Measurements from ENCODE around the gene RAB11A.

RAB11A gene

GRCh38 chr15:65881766-65882434 lies 12.6 kb downstream of the RAB11A start:
- no peak overlapping the region for H4K8ac ChIP-seq (ENCODE audit: low read depth, low read length)
- no peak overlapping the region for H2BK12ac ChIP-seq (ENCODE audit: low read length)
- no peak overlapping the region for H2BK120ac ChIP-seq (ENCODE audit: low read depth, low read length)
- no peak overlapping the region for H2AK5ac ChIP-seq (ENCODE audit: low read depth, low read length)
- no peak overlapping the region for H3K23ac ChIP-seq (ENCODE audit: low read depth, low read length, poor library complexity)
- H3K9me3 ChIP-seq (replicated peaks in 1 of 2; ENCODE audit: control insufficient read depth in 2 of 2, insufficient read depth in 1 of 2, low read depth in 1 of 2, low read length in 2 of 2): no peaks in the 10 kb centered on the region
- DNase-seq (ENCODE audit: low spot score): no peak
- no peak overlapping the region for H4K91ac ChIP-seq (ENCODE audit: low read depth, low read length, poor library complexity)
- no peak overlapping the region for H2AFZ ChIP-seq (ENCODE audit: low read length)
- no peak overlapping the region for H3K4me2 ChIP-seq (ENCODE audit: insufficient read depth, low read length, poor library complexity, severe bottlenecking)
- no peak overlapping the region for H2BK15ac ChIP-seq (ENCODE audit: low read length)
- H3K79me1 ChIP-seq (ENCODE audit: low read depth, low read length): peaks cover 1% of the 10 kb centered on the region
- no peaks in the 10 kb centered on the region for H3K4me1 ChIP-seq (ENCODE audit: control insufficient read depth in 2 of 2, insufficient read depth in 1 of 2, low read depth in 1 of 2, low read length in 2 of 2)
- WGBS, 2 donors (ENCODE audit: extremely low coverage in 2 of 2, insufficient read length in 2 of 2, insufficient replicate concordance in 1 of 2): no CpG with 5 or more reads among the region's 3 CpGs
- peaks cover 9 to 99% of the 10 kb centered on the region in 2 donors for H3K36me3 ChIP-seq (replicated peaks in 1 of 2; ENCODE audit: control insufficient read depth in 2 of 2, insufficient read depth in 2 of 2, low read length in 2 of 2)
- no peaks in the 10 kb centered on the region for H3K27me3 ChIP-seq (ENCODE audit: control insufficient read depth in 3 of 3, insufficient read depth in 3 of 3, low read depth in 1 of 3, low read length in 3 of 3)
- no peak overlapping the region for H3K9ac ChIP-seq (ENCODE audit: low read depth, low read length, poor library complexity)
- no peak overlapping the region for H3K14ac ChIP-seq (ENCODE audit: low read length)
- no peak overlapping the region for H3K27ac ChIP-seq (replicated peaks; ENCODE audit: low read length)
- no peak overlapping the region for H3K4me3 ChIP-seq (ENCODE audit: low read length in 2 of 2)
- no peak overlapping the region for H3K18ac ChIP-seq (ENCODE audit: low read length)
- H2BK5ac ChIP-seq (ENCODE audit: low read length): no peak overlapping the region
- no peak overlapping the region for H3K4ac ChIP-seq (ENCODE audit: low read length)

GRCh38 chr15:65883571-65883970 lies 14.3 kb downstream of the RAB11A start:
- no peak overlapping the region for H2BK12ac ChIP-seq (ENCODE audit: low read length)
- no peak overlapping the region for H4K8ac ChIP-seq (ENCODE audit: low read depth, low read length)
- H3K14ac ChIP-seq (ENCODE audit: low read length): no peak overlapping the region
- H2BK5ac ChIP-seq (ENCODE audit: low read length): no peak overlapping the region
- no peak overlapping the region for H2BK15ac ChIP-seq (ENCODE audit: low read length)
- H2AFZ ChIP-seq (ENCODE audit: low read length): no peak overlapping the region
- H3K23ac ChIP-seq (ENCODE audit: low read depth, low read length, poor library complexity): no peak overlapping the region
- H3K18ac ChIP-seq (ENCODE audit: low read length): no peak overlapping the region
- no peak overlapping the region for H4K91ac ChIP-seq (ENCODE audit: low read depth, low read length, poor library complexity)
- H3K4me2 ChIP-seq (ENCODE audit: insufficient read depth, low read length, poor library complexity, severe bottlenecking): no peak overlapping the region
- H3K4me3 ChIP-seq (ENCODE audit: low read length in 2 of 2): no peak overlapping the region
- no peaks in the 10 kb centered on the region for H3K9me3 ChIP-seq (replicated peaks in 1 of 2; ENCODE audit: control insufficient read depth in 2 of 2, insufficient read depth in 1 of 2, low read depth in 1 of 2, low read length in 2 of 2)
- H3K9ac ChIP-seq (ENCODE audit: low read depth, low read length, poor library complexity): no peak overlapping the region
- H3K27ac ChIP-seq (replicated peaks; ENCODE audit: low read length): no peak overlapping the region
- no peak overlapping the region for H3K4ac ChIP-seq (ENCODE audit: low read length)
- H2BK120ac ChIP-seq (ENCODE audit: low read depth, low read length): no peak overlapping the region
- DNase-seq (ENCODE audit: low spot score): no peak
- no peaks in the 10 kb centered on the region for H3K27me3 ChIP-seq (ENCODE audit: control insufficient read depth in 3 of 3, insufficient read depth in 3 of 3, low read depth in 1 of 3, low read length in 3 of 3)
- H3K36me3 ChIP-seq (replicated peaks in 1 of 2; ENCODE audit: control insufficient read depth in 2 of 2, insufficient read depth in 2 of 2, low read length in 2 of 2): peaks cover 7 to 100% of the 10 kb centered on the region in 2 donors
- no peaks in the 10 kb centered on the region for H3K79me1 ChIP-seq (ENCODE audit: low read depth, low read length)
- H3K4me1 ChIP-seq (ENCODE audit: control insufficient read depth in 2 of 2, insufficient read depth in 1 of 2, low read depth in 1 of 2, low read length in 2 of 2): no peaks in the 10 kb centered on the region
- WGBS, 2 donors (ENCODE audit: extremely low coverage in 2 of 2, insufficient read length in 2 of 2, insufficient replicate concordance in 1 of 2): no CpG with 5 or more reads among the region's 6 CpGs
- no peak overlapping the region for H2AK5ac ChIP-seq (ENCODE audit: low read depth, low read length)

- H3K27me3 ChIP-seq (ENCODE audit: control insufficient read depth in 3 of 3, insufficient read depth in 3 of 3, low read depth in 1 of 3, low read length in 3 of 3): no peaks in the 10 kb centered on the region
- no peak overlapping the region for H4K91ac ChIP-seq (ENCODE audit: low read depth, low read length, poor library complexity)
- H3K4me2 ChIP-seq (ENCODE audit: insufficient read depth, low read length, poor library complexity, severe bottlenecking): no peak overlapping the region
- no peak overlapping the region for H3K4me3 ChIP-seq (ENCODE audit: low read length in 2 of 2)
- H3K18ac ChIP-seq (ENCODE audit: low read length): no peak overlapping the region
- H3K9me3 ChIP-seq (replicated peaks in 1 of 2; ENCODE audit: control insufficient read depth in 2 of 2, insufficient read depth in 1 of 2, low read depth in 1 of 2, low read length in 2 of 2): no peaks in the 10 kb centered on the region
- no peak overlapping the region for H2BK120ac ChIP-seq (ENCODE audit: low read depth, low read length)
- no peak overlapping the region for H2AFZ ChIP-seq (ENCODE audit: low read length)
- H3K27ac ChIP-seq (replicated peaks; ENCODE audit: low read length): no peak overlapping the region
- peaks cover 4 to 100% of the 10 kb centered on the region in 2 donors for H3K36me3 ChIP-seq (replicated peaks in 1 of 2; ENCODE audit: control insufficient read depth in 2 of 2, insufficient read depth in 2 of 2, low read length in 2 of 2)
- no peaks in the 10 kb centered on the region for H3K4me1 ChIP-seq (ENCODE audit: control insufficient read depth in 2 of 2, insufficient read depth in 1 of 2, low read depth in 1 of 2, low read length in 2 of 2)
- H3K79me1 ChIP-seq (ENCODE audit: low read depth, low read length): no peaks in the 10 kb centered on the region
- no peak overlapping the region for H3K4ac ChIP-seq (ENCODE audit: low read length)
- no peak overlapping the region for H3K14ac ChIP-seq (ENCODE audit: low read length)
- no peak overlapping the region for H2BK5ac ChIP-seq (ENCODE audit: low read length)
- no peak for DNase-seq (ENCODE audit: low spot score)
- no peak overlapping the region for H3K9ac ChIP-seq (ENCODE audit: low read depth, low read length, poor library complexity)
- H2BK12ac ChIP-seq (ENCODE audit: low read length): no peak overlapping the region
- no peak overlapping the region for H2BK15ac ChIP-seq (ENCODE audit: low read length)
- H4K8ac ChIP-seq (ENCODE audit: low read depth, low read length): no peak overlapping the region
- no peak overlapping the region for H3K23ac ChIP-seq (ENCODE audit: low read depth, low read length, poor library complexity)
- H2AK5ac ChIP-seq (ENCODE audit: low read depth, low read length): no peak overlapping the region
Measured at GRCh38 chr15:65884511-65884910, 15.2 kb downstream of the RAB11A start.

- Histone ChIP-seq H2BK15ac (ENCODE audit: low read length) (no peak overlapping the region), H3K27ac (replicated peaks; ENCODE audit: low read length) (no peak overlapping the region), H4K91ac (ENCODE audit: low read depth, low read length, poor library complexity) (no peak overlapping the region), H2BK12ac (ENCODE audit: low read length) (no peak overlapping the region), H3K9ac (ENCODE audit: low read depth, low read length, poor library complexity) (no peak overlapping the region), H3K14ac (ENCODE audit: low read length) (no peak overlapping the region), H3K18ac (ENCODE audit: low read length) (no peak overlapping the region), H2AK5ac (ENCODE audit: low read depth, low read length) (no peak overlapping the region), H3K4me1 (ENCODE audit: control insufficient read depth in 2 of 2, insufficient read depth in 1 of 2, low read depth in 1 of 2, low read length in 2 of 2) (no peaks in the 10 kb centered on the region), H3K79me1 (ENCODE audit: low read depth, low read length) (no peaks in the 10 kb centered on the region), H3K4me3 (ENCODE audit: low read length in 2 of 2) (no peak overlapping the region), H2BK5ac (ENCODE audit: low read length) (no peak overlapping the region), H4K8ac (ENCODE audit: low read depth, low read length) (no peak overlapping the region), H3K4ac (ENCODE audit: low read length) (no peak overlapping the region), H2BK120ac (ENCODE audit: low read depth, low read length) (no peak overlapping the region), H3K36me3 (replicated peaks in 1 of 2; ENCODE audit: control insufficient read depth in 2 of 2, insufficient read depth in 2 of 2, low read length in 2 of 2) (peaks cover 4 to 100% of the 10 kb centered on the region in 2 donors), H3K9me3 (replicated peaks in 1 of 2; ENCODE audit: control insufficient read depth in 2 of 2, insufficient read depth in 1 of 2, low read depth in 1 of 2, low read length in 2 of 2) (no peaks in the 10 kb centered on the region), H3K27me3 (ENCODE audit: control insufficient read depth in 3 of 3, insufficient read depth in 3 of 3, low read depth in 1 of 3, low read length in 3 of 3) (no peaks in the 10 kb centered on the region), H3K23ac (ENCODE audit: low read depth, low read length, poor library complexity) (no peak overlapping the region), H3K4me2 (ENCODE audit: insufficient read depth, low read length, poor library complexity, severe bottlenecking) (no peak overlapping the region), H2AFZ (ENCODE audit: low read length) (no peak overlapping the region)
- no peak for DNase-seq (ENCODE audit: low spot score)
- no CpG with 5 or more reads among the region's 4 CpGs for WGBS, 2 donors (ENCODE audit: extremely low coverage in 2 of 2, insufficient read length in 2 of 2, insufficient replicate concordance in 1 of 2)
Measured at GRCh38 chr15:65885668-65886218, 16.5 kb downstream of the RAB11A start.
